PC-3 (cell line): ENCODE results near the gene ZNF629. TPM values are rescaled to one million over a fixed set of nuclear protein-coding genes. Genes with fewer than 3 reads are reported as not detected.

Experiments used
- ATAC-seq: fragments of 200-7000 bp; cut with Tn5 transposase; 2 replicates; pipeline ENCODE4 v1.9.1; 2020; ENCODE audit warnings: mild to moderate bottlenecking, moderate library complexity
- BruUV-seq: library from RNA; stranded (reverse); fragments of 400-500 nt; replicated peaks from 2 replicates; lab custom pipeline; 2021; lab: Mats Ljungman, UMichigan
- CTCF ChIA-PET: fragments of 300-600 bp; sonication (Branson Sonifier 250); formaldehyde crosslinking; loops from one replicate; lab custom pipeline; 2022; ENCODE audit warnings: antibody characterized with exemption; lab: Charles Lee
- POLR2A ChIA-PET: fragments of 300-600 bp; sonication (Branson Sonifier 250); formaldehyde crosslinking; loops from one replicate; lab custom pipeline; 2022; ENCODE audit warnings: antibody characterized with exemption; ENCODE audit not compliant: unreplicated experiment; lab: Charles Lee
- DNase-seq: peaks from one replicate; pipeline ENCODE4 v3.0.0-alpha.2; 2015
- H2AFZ ChIP-seq: fragments of 300-600 bp; sonication (generic); 2 replicates; pipeline ENCODE4 v1.6.0; 2016; ENCODE audit warnings: antibody characterized with exemption, low read length
- H3F3A ChIP-seq: fragments of 300-600 bp; sonication (generic); one replicate; pipeline ENCODE4 v1.6.0; 2017; ENCODE audit warnings: antibody characterized with exemption, low read length, control low read depth, mild to moderate bottlenecking; ENCODE audit not compliant: unreplicated experiment
- H3K27ac ChIP-seq: fragments of 300-600 bp; sonication (generic); 2 replicates; pipeline ENCODE4 v1.5.1; 2016; ENCODE audit warnings: mild to moderate bottlenecking, low read length
- H3K27me3 ChIP-seq: fragments of 300-600 bp; sonication (generic); 2 replicates; pipeline ENCODE4 v1.6.1; 2016; ENCODE audit warnings: low read length, mixed read lengths
- H3K36me3 ChIP-seq: fragments of 300-600 bp; sonication (generic); 2 replicates; pipeline ENCODE4 v1.6.1; 2016; ENCODE audit warnings: low read depth, mixed run types, low read length, mixed read lengths
- H3K4me1 ChIP-seq: fragments of 300-600 bp; sonication (generic); 2 replicates; pipeline ENCODE4 v1.5.1; 2016; ENCODE audit warnings: low read length; ENCODE audit not compliant: insufficient read depth
- H3K4me2 ChIP-seq: fragments of 300-600 bp; sonication (generic); 2 replicates; pipeline ENCODE4 v1.6.0; 2016; ENCODE audit warnings: low read length
- H3K4me3 ChIP-seq: fragments of 300-600 bp; sonication (generic); 2 replicates; pipeline ENCODE4 v1.5.1; 2016; ENCODE audit warnings: mild to moderate bottlenecking, low read length, mixed read lengths
- H3K79me2 ChIP-seq: fragments of 300-600 bp; sonication (generic); 2 replicates; pipeline ENCODE4 v1.6.1; 2017; ENCODE audit warnings: low read length, mixed read lengths
- H3K9ac ChIP-seq: fragments of 300-600 bp; sonication (generic); 2 replicates; pipeline ENCODE4 v1.6.0; 2016; ENCODE audit warnings: mild to moderate bottlenecking, low read length
- H3K9me2 ChIP-seq: fragments of 300-600 bp; sonication (generic); replicated peaks from 2 replicates; pipeline ENCODE4 v1.6.1; 2016; ENCODE audit warnings: mixed run types, low read length, mixed read lengths
- H3K9me3 ChIP-seq: fragments of 300-600 bp; sonication (generic); 2 replicates; pipeline ENCODE4 v1.6.1; 2016; ENCODE audit warnings: low read length, mixed read lengths
- H4K20me1 ChIP-seq: fragments of 300-600 bp; sonication (generic); 2 replicates; pipeline ENCODE4 v1.6.1; 2016; ENCODE audit warnings: low read length, mixed read lengths
- EZH2 ChIP-seq: fragments of 300-600 bp; sonication (generic); IDR thresholded peaks from one replicate; pipeline ENCODE4 v1.6.1; 2017; ENCODE audit warnings: antibody characterized with exemption, mild to moderate bottlenecking, low read length; ENCODE audit not compliant: unreplicated experiment
- EZH2phosphoT487 ChIP-seq: fragments of 300-600 bp; sonication (generic); IDR thresholded peaks from 2 replicates; pipeline ENCODE4 v1.6.1; 2018; ENCODE audit warnings: mild to moderate bottlenecking, antibody characterized with exemption, low read length, borderline replicate concordance
- intact Hi-C: fragments of 100-400 bp; cut with micrococcal nuclease; formaldehyde crosslinking; loops from 2 replicates; pipeline ENCODE4 v1.9.0; 2023
- total RNA-seq: library from RNA; depleted of rRNA; stranded (reverse); fragments of >200 nt; gene quantifications from 2 replicates; pipeline ENCODE4 v1.2.3, GENCODE V29; 2014
- TF ChIP-seq, protein P1 (sequence below): fragments of 300-600 bp; sonication (generic); conservative IDR thresholded peaks from 2 replicates; pipeline ENCODE4 v1.5.1; 2017; ENCODE audit warnings: antibody characterized with exemption, low read depth, mild to moderate bottlenecking, low read length

ZNF629 gene
- total RNA-seq, 1 experiment from 2014 or later = 7.8 TPM

DNA sequence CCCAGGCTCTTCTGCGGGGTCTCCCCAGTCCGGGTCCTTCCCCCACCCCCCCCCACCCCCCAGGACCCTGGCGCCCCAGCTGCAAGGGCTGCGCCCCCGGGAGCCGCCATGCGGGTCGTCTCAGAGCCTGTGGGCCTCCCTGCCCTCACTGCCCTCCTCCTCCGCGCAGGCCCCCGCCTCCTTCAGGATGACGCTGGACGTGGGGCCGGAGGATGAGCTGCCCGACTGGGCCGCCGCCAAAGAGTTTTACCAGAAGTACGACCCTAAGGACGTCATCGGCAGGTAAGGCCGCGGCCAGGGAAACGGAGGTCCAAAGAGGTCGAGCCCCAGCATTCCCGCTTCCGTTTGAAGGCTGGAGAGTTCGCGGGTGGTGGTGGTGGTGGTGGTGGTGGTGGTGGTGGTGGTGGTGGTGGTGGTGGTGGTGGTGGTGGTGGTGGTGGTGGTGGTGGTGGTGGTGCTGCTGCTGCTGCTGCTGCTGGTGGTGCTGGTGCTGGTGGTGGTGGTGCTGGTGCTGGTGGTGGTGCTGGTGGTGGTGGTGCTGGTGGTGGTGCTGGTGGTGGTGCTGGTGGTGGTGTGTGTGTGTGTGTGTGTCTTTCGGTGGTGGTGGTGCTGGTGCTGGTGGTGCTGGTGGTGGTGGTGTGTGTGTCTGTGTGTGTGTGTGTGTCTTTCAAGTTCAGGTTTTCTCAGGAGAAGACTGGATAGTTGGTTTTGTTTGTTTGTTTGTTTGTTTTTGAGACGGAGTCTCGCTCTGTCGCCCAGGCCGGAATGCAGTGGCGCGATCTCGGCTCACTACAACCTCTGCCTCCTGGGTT is 38.2 kb downstream of the ZNF629 start:
- H4K20me1 ChIP-seq = no peaks in the 10 kb centered on the region
- peaks cover 8% of the 10 kb centered on the region for H3F3A ChIP-seq
- H3K27me3 ChIP-seq = no peaks in the 10 kb centered on the region
- peaks cover 14% of the 10 kb centered on the region for H3K4me1 ChIP-seq
- H3K4me2 ChIP-seq = peak overlapping the region; percentile 71
- H3K9ac ChIP-seq = peak overlapping the region; percentile 37; the same call in 1 of the 2 replicates
- ChIA-PET CTCF (no interaction called here), POLR2A (interaction anchor here (0.6 to 0.7 kb wide), 2 partner anchors 109 to 177 kb away, joined by 5 to 6 read pairs; no protein-coding TSS in a partner anchor)
- BruUV-seq = TSS peak; percentile 45
- peaks cover 6% of the 10 kb centered on the region for H3K36me3 ChIP-seq
- ATAC-seq (peak; percentile 41), DNase-seq (peak; percentile 33)
- TF ChIP-seq, protein P1, sequence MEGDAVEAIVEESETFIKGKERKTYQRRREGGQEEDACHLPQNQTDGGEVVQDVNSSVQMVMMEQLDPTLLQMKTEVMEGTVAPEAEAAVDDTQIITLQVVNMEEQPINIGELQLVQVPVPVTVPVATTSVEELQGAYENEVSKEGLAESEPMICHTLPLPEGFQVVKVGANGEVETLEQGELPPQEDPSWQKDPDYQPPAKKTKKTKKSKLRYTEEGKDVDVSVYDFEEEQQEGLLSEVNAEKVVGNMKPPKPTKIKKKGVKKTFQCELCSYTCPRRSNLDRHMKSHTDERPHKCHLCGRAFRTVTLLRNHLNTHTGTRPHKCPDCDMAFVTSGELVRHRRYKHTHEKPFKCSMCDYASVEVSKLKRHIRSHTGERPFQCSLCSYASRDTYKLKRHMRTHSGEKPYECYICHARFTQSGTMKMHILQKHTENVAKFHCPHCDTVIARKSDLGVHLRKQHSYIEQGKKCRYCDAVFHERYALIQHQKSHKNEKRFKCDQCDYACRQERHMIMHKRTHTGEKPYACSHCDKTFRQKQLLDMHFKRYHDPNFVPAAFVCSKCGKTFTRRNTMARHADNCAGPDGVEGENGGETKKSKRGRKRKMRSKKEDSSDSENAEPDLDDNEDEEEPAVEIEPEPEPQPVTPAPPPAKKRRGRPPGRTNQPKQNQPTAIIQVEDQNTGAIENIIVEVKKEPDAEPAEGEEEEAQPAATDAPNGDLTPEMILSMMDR = no peak
- no peak for TF ChIP-seq EZH2phosphoT487
- no peak for TF ChIP-seq EZH2
- H3K9me3 ChIP-seq = no peaks in the 10 kb centered on the region
- H3K4me3 ChIP-seq = peak overlapping the region; percentile 69
- H3K79me2 ChIP-seq = peaks cover 22% of the 10 kb centered on the region
- intact Hi-C loops = no loop called here
- no peaks in the 10 kb centered on the region for H3K9me2 ChIP-seq
- H3K27ac ChIP-seq = no peak overlapping the region
- no peak overlapping the region for H2AFZ ChIP-seq

- DNase-seq (peak; percentile 98), ATAC-seq (peak; percentile 96)
- H4K20me1 ChIP-seq = no peaks in the 10 kb centered on the region
- H3K9me2 ChIP-seq = no peaks in the 10 kb centered on the region
- peak within 1 kb of the TSS; percentile 84 for H3K4me2 ChIP-seq
- intact Hi-C loops = no loop called here
- 0 out of 2 replicates have a peak within 1 kb of the TSS, but pooled peaks have one; percentile 43 for H2AFZ ChIP-seq
- no peaks in the 10 kb centered on the region for H3K27me3 ChIP-seq
- peak within 1 kb of the TSS; percentile 75 for H3K9ac ChIP-seq
- no TSS peak for BruUV-seq
- ChIA-PET POLR2A (interaction anchor here (0.5 to 0.7 kb wide), 4 partner anchors 110 to 377 kb away, joined by 3 to 6 read pairs (median 4); no protein-coding TSS in a partner anchor), CTCF (interaction anchor here (0.7 to 0.8 kb wide), 2 partner anchors 26 to 67 kb away, joined by 3 read pairs; no protein-coding TSS in a partner anchor)
- peaks cover 23% of the 10 kb centered on the region for H3K79me2 ChIP-seq
- H3K36me3 ChIP-seq = peaks cover 6% of the 10 kb centered on the region
- H3F3A ChIP-seq = peaks cover 8% of the 10 kb centered on the region
- TF ChIP-seq, protein P1 = no peak
- TF ChIP-seq EZH2phosphoT487 (no peak), EZH2 (no peak)
- H3K4me3 ChIP-seq = peak within 1 kb of the TSS; percentile 69
- peak within 1 kb of the TSS; percentile 83 for H3K27ac ChIP-seq
- no peaks in the 10 kb centered on the region for H3K9me3 ChIP-seq
- H3K4me1 ChIP-seq = peaks cover 14% of the 10 kb centered on the region
Observed at GRCh38 chr16:30747799-30748633, 39.0 kb downstream of the ZNF629 start, which contains the start of gene PHKG2. Gene PHKG2 (plus strand): TSS chr16:30748425. CDS start chr16:30748821, 396 bp downstream.
